ENCODE results near the gene BMI1. TPM values are rescaled to one million over a fixed set of nuclear protein-coding genes. Genes with fewer than 3 reads are reported as not detected.

Gene BMI1
- polyA plus RNA-seq, 1 donor (not counting 4 experiments of a cell fraction or from before 2014, with no cell fraction given) = 33.1 TPM

DNA sequence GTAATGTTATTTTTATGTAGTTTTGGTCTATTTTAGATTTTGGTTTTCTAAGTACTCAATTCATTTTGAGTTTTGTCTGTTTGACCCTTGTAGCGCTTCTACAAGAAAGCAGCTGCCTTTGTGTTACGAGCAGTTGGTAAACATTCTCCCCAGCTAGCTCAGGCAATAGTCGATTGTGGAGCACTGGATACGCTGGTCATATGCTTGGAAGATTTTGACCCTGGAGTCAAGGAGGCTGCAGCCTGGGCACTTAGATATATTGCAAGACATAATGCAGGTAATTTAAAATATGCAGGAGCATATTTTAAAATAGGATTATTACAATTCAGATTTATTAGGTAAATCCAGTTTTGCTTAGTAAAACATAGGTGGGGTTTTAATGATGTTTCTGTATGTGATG, 47.5 kb downstream of the BMI1 start:
- Histone ChIP-seq H3K79me2 (ENCODE audit: control insufficient read depth, insufficient read depth, low read length) (no peaks in the 10 kb centered on the region), H4K20me1 (ENCODE audit: control insufficient read depth, extremely low read depth, insufficient read depth, low read length) (no peaks in the 10 kb centered on the region), H3K27me3 (ENCODE audit: control insufficient read depth, extremely low read depth, insufficient read depth, low read length) (peaks cover 4% of the 10 kb centered on the region), H3K4me2 (ENCODE audit: control insufficient read depth, extremely low read depth, insufficient read depth, low read depth, low read length) (no peak overlapping the region), H3K36me3 (ENCODE audit: control insufficient read depth in 2 of 2, extremely low read depth in 1 of 2, insufficient read depth in 2 of 2, low read length in 2 of 2) (no peaks in the 10 kb centered on the region), H3K4me1 (ENCODE audit: control insufficient read depth, extremely low read depth, insufficient read depth, low read length) (no peaks in the 10 kb centered on the region), H3K27ac (ENCODE audit: control insufficient read depth, insufficient read depth, low read length) (no peak overlapping the region), H3K9me1 (ENCODE audit: control insufficient read depth, extremely low read depth, insufficient read depth, low read length) (no peaks in the 10 kb centered on the region), H3K9me3 (ENCODE audit: control insufficient read depth, low read depth, low read length) (no peaks in the 10 kb centered on the region), H2AFZ (ENCODE audit: control insufficient read depth, low read length) (no peak overlapping the region), H3K4me3 (ENCODE audit: control insufficient read depth in 2 of 3, extremely low read depth in 1 of 3, insufficient read depth in 2 of 3, low read depth in 1 of 3, low read length in 3 of 3) (no peak overlapping the region), H3K9ac (ENCODE audit: control insufficient read depth, extremely low read depth, insufficient read depth, low read length) (no peak overlapping the region)
- TF ChIP-seq EZH2 (IDR thresholded peaks at IDR 0.05; ENCODE audit: low read length) = no peak
- TF ChIP-seq, protein P1, sequence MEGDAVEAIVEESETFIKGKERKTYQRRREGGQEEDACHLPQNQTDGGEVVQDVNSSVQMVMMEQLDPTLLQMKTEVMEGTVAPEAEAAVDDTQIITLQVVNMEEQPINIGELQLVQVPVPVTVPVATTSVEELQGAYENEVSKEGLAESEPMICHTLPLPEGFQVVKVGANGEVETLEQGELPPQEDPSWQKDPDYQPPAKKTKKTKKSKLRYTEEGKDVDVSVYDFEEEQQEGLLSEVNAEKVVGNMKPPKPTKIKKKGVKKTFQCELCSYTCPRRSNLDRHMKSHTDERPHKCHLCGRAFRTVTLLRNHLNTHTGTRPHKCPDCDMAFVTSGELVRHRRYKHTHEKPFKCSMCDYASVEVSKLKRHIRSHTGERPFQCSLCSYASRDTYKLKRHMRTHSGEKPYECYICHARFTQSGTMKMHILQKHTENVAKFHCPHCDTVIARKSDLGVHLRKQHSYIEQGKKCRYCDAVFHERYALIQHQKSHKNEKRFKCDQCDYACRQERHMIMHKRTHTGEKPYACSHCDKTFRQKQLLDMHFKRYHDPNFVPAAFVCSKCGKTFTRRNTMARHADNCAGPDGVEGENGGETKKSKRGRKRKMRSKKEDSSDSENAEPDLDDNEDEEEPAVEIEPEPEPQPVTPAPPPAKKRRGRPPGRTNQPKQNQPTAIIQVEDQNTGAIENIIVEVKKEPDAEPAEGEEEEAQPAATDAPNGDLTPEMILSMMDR (optimal IDR thresholded peaks at IDR 0.05 in 1 of 3, IDR thresholded peaks at IDR 0.05 in 1 of 3, conservative IDR thresholded peaks at IDR 0.05 in 1 of 3; ENCODE audit: extremely low read depth in 1 of 3, insufficient read depth in 2 of 3, low read length in 3 of 3) = no peak
- DNase-seq (ENCODE audit: low read depth, low spot score) (no peak), FAIRE-seq (no peak)
- dilution Hi-C loops (cut with MboI; ENCODE audit: extremely low pct_ligation_motif_present, low sequenced_read_pairs) = no loop called here

DNA sequence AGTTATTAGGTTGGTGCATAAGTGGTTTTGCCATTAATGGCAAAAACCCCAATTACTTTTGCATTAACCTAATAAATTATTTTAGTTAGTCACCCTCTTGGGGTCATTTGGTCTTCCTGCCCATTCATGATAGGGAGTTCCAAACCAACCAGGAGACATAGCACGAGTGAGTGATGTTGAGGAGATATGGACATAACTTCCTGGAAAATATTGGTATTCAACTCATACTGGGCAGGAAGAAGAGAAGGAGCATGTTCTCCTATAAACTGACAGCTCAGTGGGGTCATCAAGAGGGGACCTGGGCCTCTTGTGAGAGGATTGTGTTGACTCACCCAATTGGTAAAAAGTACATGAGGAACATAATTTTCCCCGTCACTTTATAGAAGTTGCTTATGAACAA, 48.1 kb downstream of the BMI1 start:
- Histone ChIP-seq H3K4me2 (ENCODE audit: control insufficient read depth, extremely low read depth, insufficient read depth, low read depth, low read length) (no peak overlapping the region), H3K79me2 (ENCODE audit: control insufficient read depth, insufficient read depth, low read length) (no peaks in the 10 kb centered on the region), H3K27me3 (ENCODE audit: control insufficient read depth, extremely low read depth, insufficient read depth, low read length) (peaks cover 4% of the 10 kb centered on the region), H3K9ac (ENCODE audit: control insufficient read depth, extremely low read depth, insufficient read depth, low read length) (no peak overlapping the region), H2AFZ (ENCODE audit: control insufficient read depth, low read length) (no peak overlapping the region), H3K4me3 (ENCODE audit: control insufficient read depth in 2 of 3, extremely low read depth in 1 of 3, insufficient read depth in 2 of 3, low read depth in 1 of 3, low read length in 3 of 3) (no peak overlapping the region), H3K9me1 (ENCODE audit: control insufficient read depth, extremely low read depth, insufficient read depth, low read length) (no peaks in the 10 kb centered on the region), H4K20me1 (ENCODE audit: control insufficient read depth, extremely low read depth, insufficient read depth, low read length) (no peaks in the 10 kb centered on the region), H3K9me3 (ENCODE audit: control insufficient read depth, low read depth, low read length) (no peaks in the 10 kb centered on the region), H3K36me3 (ENCODE audit: control insufficient read depth in 2 of 2, extremely low read depth in 1 of 2, insufficient read depth in 2 of 2, low read length in 2 of 2) (no peaks in the 10 kb centered on the region), H3K4me1 (ENCODE audit: control insufficient read depth, extremely low read depth, insufficient read depth, low read length) (no peaks in the 10 kb centered on the region), H3K27ac (ENCODE audit: control insufficient read depth, insufficient read depth, low read length) (no peak overlapping the region)
- FAIRE-seq (no peak), DNase-seq (ENCODE audit: low read depth, low spot score) (no peak)
- dilution Hi-C loops (cut with MboI; ENCODE audit: extremely low pct_ligation_motif_present, low sequenced_read_pairs) = no loop called here
- no peak for TF ChIP-seq EZH2 (IDR thresholded peaks at IDR 0.05; ENCODE audit: low read length)
- TF ChIP-seq, protein P1 (optimal IDR thresholded peaks at IDR 0.05 in 1 of 3, IDR thresholded peaks at IDR 0.05 in 1 of 3, conservative IDR thresholded peaks at IDR 0.05 in 1 of 3; ENCODE audit: extremely low read depth in 1 of 3, insufficient read depth in 2 of 3, low read length in 3 of 3) = no peak
